ENCODE data around the gene BCLAF1. TPM values are rescaled to one million over a fixed set of nuclear protein-coding genes. Genes with fewer than 3 reads are reported as not detected.

BCLAF1 gene
- total RNA-seq, 1 donor from 2014 or later, result 53.2 TPM

DNA sequence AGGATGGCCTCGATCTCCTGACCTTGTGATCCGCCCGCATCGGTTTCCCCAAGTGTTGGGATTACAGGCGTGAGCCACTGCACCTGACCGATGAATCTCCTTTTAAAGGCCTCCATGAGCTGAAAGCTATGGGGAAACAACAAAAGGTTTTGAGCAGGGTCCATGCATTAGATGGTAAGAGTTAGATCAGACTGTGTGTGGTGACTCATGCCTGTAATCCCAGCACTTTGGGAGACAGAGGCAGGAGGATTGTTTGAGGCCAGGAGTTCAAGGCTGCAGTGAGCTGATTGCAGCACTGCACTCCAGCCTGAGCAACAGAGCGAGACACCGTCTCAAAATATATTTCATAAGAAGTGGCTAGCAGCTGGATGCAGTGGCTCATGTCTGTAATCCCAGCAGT lies 41.0 kb upstream of the BCLAF1 start:
- DNase-seq, result no peak

DNA sequence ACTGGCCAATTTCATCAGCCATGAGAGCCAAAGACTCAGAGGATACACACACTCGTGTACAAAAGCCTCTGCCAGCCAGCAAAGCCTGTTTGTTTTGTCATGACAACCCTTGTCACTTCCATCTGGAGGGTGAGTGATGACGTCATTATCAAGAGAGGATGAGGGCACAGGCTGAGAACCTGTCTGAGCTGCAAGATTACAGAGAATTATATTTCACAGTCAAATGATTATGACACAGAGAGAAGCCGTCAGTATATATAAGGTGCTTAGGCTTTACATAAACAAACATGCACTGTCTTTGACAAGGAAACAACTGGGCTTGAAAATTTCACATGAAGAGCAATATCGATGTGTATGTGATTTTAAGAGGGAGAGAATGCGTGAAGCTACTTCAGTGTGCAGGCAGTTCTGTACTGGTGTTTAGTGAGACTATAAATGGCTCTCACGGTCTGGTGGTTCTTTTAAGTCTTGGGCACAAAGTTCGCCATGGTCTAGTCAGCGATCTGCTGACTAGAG lies 36.5 kb upstream of the BCLAF1 start:
- H3K4me3 ChIP-seq, result no peak overlapping the region
- no peaks in the 10 kb centered on the region for H3K36me3 ChIP-seq
- DNase-seq, result no peak
- TF ChIP-seq, protein P1, sequence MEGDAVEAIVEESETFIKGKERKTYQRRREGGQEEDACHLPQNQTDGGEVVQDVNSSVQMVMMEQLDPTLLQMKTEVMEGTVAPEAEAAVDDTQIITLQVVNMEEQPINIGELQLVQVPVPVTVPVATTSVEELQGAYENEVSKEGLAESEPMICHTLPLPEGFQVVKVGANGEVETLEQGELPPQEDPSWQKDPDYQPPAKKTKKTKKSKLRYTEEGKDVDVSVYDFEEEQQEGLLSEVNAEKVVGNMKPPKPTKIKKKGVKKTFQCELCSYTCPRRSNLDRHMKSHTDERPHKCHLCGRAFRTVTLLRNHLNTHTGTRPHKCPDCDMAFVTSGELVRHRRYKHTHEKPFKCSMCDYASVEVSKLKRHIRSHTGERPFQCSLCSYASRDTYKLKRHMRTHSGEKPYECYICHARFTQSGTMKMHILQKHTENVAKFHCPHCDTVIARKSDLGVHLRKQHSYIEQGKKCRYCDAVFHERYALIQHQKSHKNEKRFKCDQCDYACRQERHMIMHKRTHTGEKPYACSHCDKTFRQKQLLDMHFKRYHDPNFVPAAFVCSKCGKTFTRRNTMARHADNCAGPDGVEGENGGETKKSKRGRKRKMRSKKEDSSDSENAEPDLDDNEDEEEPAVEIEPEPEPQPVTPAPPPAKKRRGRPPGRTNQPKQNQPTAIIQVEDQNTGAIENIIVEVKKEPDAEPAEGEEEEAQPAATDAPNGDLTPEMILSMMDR (IDR thresholded peaks at IDR 0.05; ENCODE audit: borderline replicate concordance), result no peak
- intact Hi-C loops (cut with micrococcal nuclease), result no loop called here
- H3K9me3 ChIP-seq (replicated peaks), result no peaks in the 10 kb centered on the region
- H3K4me1 ChIP-seq, result peaks cover 9% of the 10 kb centered on the region
- peaks cover 7% of the 10 kb centered on the region for H3K27me3 ChIP-seq (ENCODE audit: low read depth)
- H3K27ac ChIP-seq (replicated peaks), result no peak overlapping the region

More for the DNA sequence above, 41.0 kb upstream of the BCLAF1 start:
- no peaks in the 10 kb centered on the region for H3K36me3 ChIP-seq
- H3K27me3 ChIP-seq (ENCODE audit: low read depth), result peaks cover 22% of the 10 kb centered on the region
- H3K4me1 ChIP-seq, result peaks cover 5% of the 10 kb centered on the region
- intact Hi-C loops (cut with micrococcal nuclease), result no loop called here
- H3K9me3 ChIP-seq (replicated peaks), result no peaks in the 10 kb centered on the region
- TF ChIP-seq, protein P1 (IDR thresholded peaks at IDR 0.05; ENCODE audit: borderline replicate concordance), result no peak
- H3K4me3 ChIP-seq, result no peak overlapping the region
- no peak overlapping the region for H3K27ac ChIP-seq (replicated peaks)

DNA sequence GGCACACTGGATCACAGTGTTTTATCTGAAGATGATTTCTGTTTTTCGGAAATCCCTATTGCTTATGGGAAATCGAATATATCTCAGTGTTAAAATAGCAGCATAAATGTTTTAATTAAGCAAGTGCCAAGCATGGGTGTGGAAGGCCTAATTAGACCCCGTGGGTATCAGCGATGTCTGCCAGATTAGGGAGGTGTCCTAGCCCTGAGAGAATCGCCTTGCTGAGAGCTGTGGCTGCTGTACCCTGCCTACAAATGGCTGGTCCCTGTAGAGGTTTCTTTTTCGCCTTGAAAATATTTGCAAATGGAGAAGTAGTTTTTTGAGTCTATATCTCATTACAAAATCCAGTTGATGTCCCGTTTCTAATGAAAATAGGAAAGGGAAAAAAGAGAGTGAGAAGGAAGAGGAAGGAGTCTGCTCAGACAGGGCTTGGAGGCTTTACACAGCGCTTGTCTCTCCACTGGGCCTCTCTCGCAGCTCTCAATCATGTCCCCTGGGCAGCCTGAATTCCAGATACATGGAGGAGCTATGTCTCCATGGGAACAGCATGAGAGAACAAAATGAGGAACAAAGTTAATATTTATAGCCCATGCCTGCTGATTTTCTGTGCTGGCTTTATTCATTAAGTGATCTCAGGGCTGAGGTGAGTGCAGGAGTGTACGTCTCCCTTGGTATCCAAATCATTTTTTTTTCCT lies 35.2 kb upstream of the BCLAF1 start:
- H3K4me3 ChIP-seq, result no peak overlapping the region
- H3K36me3 ChIP-seq, result no peaks in the 10 kb centered on the region
- TF ChIP-seq, protein P1 (IDR thresholded peaks at IDR 0.05; ENCODE audit: borderline replicate concordance), result no peak
- DNase-seq, result no peak
- H3K9me3 ChIP-seq (replicated peaks), result no peaks in the 10 kb centered on the region
- H3K27me3 ChIP-seq (ENCODE audit: low read depth), result no peaks in the 10 kb centered on the region
- peaks cover 9% of the 10 kb centered on the region for H3K4me1 ChIP-seq
- H3K27ac ChIP-seq (replicated peaks), result peak overlapping the region; percentile 43
- intact Hi-C loops (cut with micrococcal nuclease), result no loop called here

DNA sequence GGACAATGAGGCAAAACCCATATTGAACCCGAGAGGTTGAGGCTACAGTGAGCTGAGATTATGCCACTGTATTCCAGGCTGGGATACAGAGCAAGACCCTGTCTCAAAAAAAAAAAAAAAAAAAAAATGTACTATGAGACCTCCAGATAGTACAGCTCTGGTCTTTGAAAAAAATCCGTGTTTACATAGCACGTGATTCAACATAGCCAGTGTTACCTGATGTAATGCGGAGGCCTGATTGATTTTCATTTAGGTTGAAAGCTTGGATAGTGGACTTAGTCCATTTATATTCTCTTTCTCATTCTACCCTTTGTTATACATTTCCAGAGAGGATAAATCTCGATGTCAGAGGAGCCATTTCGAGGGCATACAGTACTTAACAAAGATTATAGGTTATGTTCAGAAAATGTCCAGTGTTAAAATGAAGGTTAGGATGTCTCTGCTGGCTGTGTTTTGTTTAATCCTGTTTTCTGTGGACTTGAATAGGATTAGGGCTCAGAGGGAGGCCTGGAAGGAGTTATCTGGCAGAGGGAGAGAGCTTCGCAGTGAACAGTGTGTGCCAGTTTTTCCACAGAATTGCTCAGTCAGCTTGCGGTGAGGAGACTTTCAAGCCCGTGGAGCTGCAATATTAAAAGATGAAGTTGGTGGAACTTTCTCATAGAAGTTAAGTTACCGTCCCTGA lies 33.9 kb upstream of the BCLAF1 start:
- H3K27ac ChIP-seq (replicated peaks), result no peak overlapping the region
- H3K4me1 ChIP-seq, result peaks cover 9% of the 10 kb centered on the region
- intact Hi-C loops (cut with micrococcal nuclease), result no loop called here

DNA sequence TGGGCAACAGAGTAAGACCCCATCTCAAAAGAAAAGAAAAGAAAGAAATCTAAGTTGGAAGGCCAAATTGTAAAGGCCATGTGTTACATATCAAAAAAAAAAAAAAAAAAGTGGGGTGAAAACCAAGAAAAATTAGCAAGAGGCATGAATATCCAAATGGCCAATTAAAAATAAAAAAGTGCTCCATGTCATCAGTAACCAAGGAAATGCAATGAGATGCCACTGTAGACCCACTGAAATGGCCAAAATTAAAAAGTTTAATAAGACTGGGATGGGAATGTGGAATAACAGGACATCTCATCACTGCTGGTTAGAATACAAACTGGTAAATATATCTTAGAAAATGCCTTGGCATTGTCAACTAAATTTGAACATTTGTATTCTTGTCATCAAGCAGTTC lies 30.1 kb upstream of the BCLAF1 start:
- Histone ChIP-seq H3K27me3 (ENCODE audit: low read depth) (no peaks in the 10 kb centered on the region), H3K9me3 (replicated peaks) (no peaks in the 10 kb centered on the region), H3K27ac (replicated peaks) (no peak overlapping the region), H3K36me3 (no peaks in the 10 kb centered on the region), H3K4me3 (no peak overlapping the region), H3K4me1 (no peaks in the 10 kb centered on the region)
- intact Hi-C loops (cut with micrococcal nuclease), result loop anchor here (10.0 kb wide), 1 partner anchor 815 kb away; no protein-coding TSS in a partner anchor
- TF ChIP-seq, protein P1 (IDR thresholded peaks at IDR 0.05; ENCODE audit: borderline replicate concordance), result no peak
- no peak for DNase-seq

More for the DNA sequence above, 33.9 kb upstream of the BCLAF1 start:
- DNase-seq, result no peak
- H3K9me3 ChIP-seq (replicated peaks), result no peaks in the 10 kb centered on the region
- H3K4me3 ChIP-seq, result no peak overlapping the region
- no peaks in the 10 kb centered on the region for H3K27me3 ChIP-seq (ENCODE audit: low read depth)
- no peaks in the 10 kb centered on the region for H3K36me3 ChIP-seq
- TF ChIP-seq, protein P1 (IDR thresholded peaks at IDR 0.05; ENCODE audit: borderline replicate concordance), result no peak
